GM18499 (cell line): ENCODE data around the gene FREM1.
"Not testable (repeated sequence)": the region's sequence is repeated elsewhere in the genome, so short reads cannot be mapped to it uniquely, and the experiment has no call there.

ENCODE experiments used
- ATAC-seq: cut with Tn5 transposase; IDR thresholded peaks from one replicate; pipeline ENCODE4 v1.9.1; 2021; ENCODE audit warnings: moderate number of reproducible peaks; ENCODE audit not compliant: insufficient read depth, unreplicated experiment

The FREM1 gene

DNA sequence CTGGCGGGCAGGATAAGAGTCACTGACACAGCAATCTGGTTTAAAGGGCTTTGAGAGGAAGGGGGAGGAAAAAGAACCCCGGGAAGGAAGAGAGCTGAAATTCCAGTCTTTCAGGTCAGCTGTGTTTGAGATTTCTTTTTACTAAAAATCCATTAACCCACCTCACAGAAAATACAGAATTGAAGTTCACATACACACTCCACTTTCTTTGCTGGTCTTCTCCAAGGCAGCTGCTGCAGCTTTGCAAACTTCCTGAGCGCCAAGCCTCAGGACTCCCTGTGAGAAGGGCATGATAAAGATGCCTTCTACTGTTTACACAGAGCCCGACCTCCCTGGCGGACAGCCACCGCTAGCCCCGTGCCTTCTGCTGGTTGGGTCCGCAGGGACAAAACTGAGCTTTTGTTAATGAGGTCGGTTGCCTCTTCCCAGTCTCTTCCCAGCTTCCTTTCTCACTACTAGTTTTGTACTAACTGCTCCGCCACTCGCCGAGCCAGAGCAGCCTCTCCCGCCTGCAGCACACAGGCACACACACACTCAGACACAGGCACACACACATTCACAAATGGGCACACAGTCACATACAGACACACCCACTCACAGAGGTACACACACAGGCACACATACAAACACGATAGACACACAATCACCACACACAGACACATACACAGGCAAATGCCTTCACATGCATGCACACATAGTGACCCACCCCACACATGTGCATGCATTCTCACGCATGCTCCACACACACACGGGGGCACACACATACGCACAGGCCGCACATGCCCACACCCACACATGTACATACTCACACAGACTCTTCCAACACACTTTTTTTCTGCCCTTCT lies at the start of gene FREM1:
Gene FREM1, minus strand, starts transcription at position 468 of the 845 bp plus-strand sequence. CDS start 41,451 bp downstream, outside the sequence.
- no peak for ATAC-seq

DNA sequence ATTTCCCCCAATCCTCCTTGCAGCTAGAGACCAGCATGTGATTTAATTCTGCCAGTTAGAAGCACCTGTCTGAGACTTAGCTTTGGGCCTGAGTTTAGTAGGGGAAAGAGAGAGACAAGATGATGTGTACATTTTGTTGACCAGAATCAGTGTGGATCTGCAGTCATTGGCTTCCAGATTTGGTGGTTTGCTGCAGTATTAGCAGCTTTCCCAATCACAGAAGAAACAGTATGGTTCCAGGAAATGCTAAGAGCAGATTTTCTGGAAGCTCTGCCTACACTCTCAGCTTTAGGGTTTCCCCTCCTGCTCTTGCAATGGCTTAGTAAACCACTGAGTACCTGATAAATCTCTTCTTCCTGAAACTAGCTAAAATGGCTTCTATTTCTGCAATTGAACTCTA lies 48.8 kb upstream of the FREM1 start:
- no peak for ATAC-seq

- no peak for ATAC-seq
Measured at GRCh38 chr9:14957109-14957508, 46.9 kb upstream of the FREM1 start.

- no peak for ATAC-seq
Measured at GRCh38 chr9:14956208-14956607, 46.0 kb upstream of the FREM1 start.

- no peak for ATAC-seq
Measured at GRCh38 chr9:14945351-14945750, 35.1 kb upstream of the FREM1 start.

- no peak for ATAC-seq
Measured at GRCh38 chr9:14941501-14942405, 31.5 kb upstream of the FREM1 start.

GRCh38 chr9:14939378-14939777 lies 29.1 kb upstream of the FREM1 start:
- ATAC-seq, result no peak

- ATAC-seq, result no peak
Measured at GRCh38 chr9:14937216-14937615, 27.0 kb upstream of the FREM1 start.

DNA sequence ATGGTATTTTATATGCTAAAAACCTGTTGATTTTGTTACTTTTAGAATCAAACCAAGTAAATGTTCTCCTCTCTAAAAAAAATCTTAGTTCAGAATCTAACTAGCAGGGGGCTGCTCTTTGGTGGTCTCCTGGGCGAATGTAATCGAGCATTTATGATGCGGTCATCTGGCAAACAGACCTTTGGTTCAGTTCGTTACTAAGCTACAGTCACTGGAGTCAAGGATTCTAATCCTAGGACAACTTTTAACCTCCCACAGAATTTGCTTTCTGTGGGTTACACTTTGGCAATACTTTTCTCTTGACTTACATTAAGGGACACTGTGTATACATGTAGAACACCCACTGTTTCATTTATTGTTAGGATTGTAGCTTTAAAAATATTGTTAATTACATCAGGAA lies 26.3 kb upstream of the FREM1 start:
- no peak for ATAC-seq

DNA sequence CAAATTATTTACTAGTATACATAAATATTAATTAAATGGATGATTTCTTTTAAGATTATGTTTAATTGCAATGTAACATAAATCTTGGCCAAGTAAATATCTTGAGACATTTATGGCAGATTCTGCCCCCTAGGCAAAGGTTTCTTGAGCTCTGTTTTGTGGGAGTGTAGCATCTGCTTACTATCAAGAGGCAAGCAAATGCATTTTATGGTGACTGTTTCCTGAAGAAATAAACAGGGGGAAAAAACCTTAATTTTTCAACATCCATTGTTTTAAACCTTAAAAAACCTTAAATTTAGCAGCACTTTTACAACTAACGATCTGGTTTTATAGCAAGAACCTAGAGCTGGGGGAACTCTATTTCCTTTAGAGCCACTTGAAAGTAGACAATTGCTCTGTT lies 25.7 kb upstream of the FREM1 start:
- ATAC-seq, result no peak

DNA sequence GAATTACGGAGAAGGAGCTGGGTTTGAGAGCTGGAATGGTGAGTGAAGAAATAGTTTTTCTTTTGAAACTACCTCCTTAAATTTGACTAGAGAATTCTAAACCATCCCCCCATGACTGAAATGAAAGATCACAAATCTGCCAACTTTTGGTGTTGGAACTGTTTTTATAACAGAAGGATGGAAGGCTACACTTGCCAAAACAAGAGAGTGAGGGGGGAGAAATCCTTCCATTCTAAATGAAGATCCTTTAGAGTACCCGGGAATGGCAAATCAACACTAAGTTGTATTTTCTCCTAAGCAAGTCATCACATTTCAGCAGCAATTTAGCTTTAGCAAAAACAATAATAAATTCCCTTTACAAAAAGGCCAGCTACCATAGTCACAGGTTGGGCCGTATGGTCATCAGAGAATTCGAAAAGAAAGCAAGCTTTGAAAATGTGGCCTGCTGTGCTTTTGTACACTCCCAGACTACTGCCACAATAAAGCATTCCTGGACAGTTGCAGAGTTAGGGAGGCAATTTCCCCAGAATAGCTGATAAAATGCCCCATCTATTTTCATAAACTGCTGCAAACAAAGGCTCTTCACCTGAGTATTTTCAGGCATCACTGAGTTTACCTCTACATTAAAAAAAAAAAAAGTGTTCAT lies 25.0 kb upstream of the FREM1 start:
- ATAC-seq, result no peak

GRCh38 chr9:14932641-14933040 lies 22.4 kb upstream of the FREM1 start:
- ATAC-seq, result no peak

DNA sequence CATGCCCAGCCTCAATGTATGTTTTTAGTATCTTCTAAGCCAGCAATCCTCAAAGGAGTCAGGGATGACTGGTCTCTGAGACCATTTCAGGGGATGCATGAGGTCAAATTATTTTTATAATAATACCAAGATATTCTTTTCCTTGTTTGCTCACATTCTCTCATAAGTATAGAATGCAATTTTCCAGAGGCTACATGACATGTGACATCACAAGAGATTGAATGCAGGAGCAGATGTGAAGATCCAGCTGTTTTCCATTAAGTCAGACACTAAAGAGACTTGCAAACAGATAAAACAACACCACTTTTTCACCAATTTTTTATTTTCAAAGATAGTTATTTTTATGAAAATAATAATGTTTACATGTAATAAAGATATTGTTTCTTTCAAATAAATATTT lies 22.0 kb upstream of the FREM1 start:
- no peak for ATAC-seq

DNA sequence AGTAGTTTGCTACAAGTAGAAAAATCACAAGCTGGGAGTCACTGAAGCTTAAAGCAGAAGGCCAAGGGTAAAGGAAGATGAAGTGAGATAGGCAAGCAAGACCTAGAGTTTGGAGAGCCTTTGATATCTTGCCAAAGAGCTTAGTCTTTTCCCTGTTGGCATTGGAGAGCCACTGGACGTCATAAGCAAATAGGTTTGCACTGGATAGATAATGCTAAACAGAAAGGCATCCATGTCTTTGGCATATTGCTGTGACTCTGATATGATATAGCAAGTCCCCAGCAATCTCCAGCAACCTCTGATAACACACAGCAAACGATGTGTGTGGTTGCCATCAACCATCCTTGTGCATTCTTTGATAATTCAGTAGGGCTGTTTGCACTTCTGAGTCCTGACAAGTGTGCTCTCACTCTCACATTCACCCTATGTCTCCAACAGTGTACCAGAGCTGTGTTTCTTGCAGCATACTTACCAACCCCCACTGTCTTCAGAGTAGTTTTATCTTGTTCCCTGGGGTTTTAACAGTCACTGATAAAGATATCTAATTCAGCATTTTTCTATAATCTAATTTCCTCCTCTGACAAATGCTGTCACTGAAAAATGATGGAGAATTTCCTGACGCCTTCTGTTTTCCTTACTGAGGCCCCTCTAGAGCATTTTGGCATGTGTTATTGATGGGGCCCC lies 16.9 kb upstream of the FREM1 start:
- no peak for ATAC-seq

DNA sequence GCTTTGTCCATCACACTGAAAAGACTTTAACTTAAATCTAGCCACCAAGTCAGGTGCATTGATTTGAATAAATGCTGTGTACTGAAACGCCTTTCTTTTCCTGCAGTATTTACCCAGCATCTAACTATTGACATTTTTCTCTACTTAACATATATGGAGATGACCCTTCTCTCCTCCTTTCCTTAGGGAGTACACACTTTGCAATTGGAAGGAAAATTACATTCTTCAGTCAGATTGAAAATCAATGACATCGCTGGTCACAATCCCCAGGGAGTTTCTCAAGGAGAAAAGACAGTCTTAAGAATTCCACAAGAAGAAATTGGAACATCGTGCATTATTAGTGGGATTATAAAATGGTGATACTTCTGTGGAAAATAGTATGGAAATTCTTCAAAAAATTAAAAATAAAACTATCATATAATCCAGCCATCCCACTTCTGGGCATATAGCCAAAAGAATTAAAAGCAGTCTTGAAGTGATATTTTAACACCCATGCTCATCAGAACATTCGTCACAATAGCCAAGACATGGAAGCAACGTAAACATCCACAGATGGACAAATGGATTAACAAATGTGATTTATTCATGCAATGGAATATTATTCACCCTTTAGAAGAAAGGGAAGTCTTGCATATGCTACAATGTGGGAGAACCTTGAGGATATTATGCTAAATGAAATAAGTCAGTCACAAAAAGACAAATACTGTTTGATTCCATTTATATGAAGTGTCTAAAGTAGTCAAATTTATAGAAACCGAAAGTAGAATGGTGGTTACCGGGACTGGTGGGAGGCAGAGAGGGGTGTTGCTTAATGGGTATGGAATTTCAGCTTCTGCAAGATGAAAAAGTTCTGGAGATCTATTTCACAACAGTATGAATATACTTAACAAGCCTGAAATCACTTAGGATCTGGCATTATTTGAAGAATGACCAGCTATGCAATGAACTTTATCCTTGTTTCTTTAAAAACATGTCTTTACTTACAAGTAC lies 14.3 kb upstream of the FREM1 start:
- no peak for ATAC-seq

GRCh38 chr9:14923701-14924100 lies 13.5 kb upstream of the FREM1 start:
- ATAC-seq, result no peak

DNA sequence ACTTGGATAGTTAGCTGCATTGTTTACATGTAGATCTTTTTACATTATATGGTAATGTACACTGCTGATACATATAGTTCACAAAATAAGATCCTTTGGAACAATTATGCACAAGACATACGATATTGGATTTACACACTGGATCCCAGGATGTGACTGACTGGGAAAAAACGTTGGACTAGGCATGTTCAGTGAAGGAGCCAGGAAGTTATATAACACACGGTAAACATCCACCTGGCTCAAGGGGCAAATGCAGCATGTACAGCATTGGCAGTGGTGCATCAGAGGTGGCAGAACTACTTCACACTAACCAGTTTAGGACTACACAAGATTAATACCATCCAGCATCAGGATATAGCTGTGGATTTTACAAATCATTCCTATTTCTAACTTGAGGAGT lies 10.6 kb upstream of the FREM1 start:
- ATAC-seq, result not testable (repeated sequence)

DNA sequence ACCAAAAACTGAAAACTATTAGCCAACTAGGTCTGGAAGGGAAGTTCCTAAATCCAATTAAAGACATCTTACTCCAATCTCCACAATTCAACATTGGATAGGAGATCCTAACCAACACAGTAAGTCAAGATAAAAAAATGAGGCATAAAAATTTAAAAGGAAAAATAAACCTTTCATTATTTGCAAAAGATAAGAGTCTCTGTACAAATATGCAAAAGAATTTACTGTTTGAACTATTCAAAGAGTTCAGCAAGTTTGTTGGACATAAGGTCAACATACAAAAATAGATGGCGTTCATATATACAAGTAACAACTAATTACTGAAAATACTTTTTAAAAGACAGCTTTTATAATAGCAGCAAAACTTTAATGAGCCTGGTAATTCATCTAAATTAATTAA lies 3.1 kb upstream of the FREM1 start:
- no peak for ATAC-seq

DNA sequence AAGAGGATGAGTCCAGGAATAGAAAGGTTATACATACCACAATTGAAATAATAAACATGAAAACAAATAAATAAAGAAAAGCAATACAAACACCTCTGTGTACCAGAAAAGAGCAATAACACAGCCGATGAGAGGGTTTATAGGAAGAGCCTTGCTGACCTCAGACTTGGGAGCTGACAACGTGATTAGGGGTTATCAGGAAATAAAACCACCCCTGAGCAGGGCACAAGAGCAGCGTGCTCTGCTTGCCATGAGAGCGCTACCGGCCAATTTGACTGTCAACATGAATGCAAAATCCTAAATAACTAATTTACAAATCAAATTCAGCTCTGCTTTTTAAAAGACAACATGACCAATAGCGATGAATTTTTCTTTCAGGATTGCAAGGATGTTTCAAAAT lies 2.6 kb upstream of the FREM1 start:
- ATAC-seq, result no peak
